Measurements from ENCODE around the gene PCDHB16. TPM values are rescaled to one million over a fixed set of nuclear protein-coding genes. Genes with fewer than 3 reads are reported as not detected.
"Not testable (repeated sequence)": the region's sequence is repeated elsewhere in the genome, so short reads cannot be mapped to it uniquely, and the experiment has no call there.

Gene PCDHB16
- 1.1 TPM for polyA plus RNA-seq
- long read RNA-seq, donor 1, full-length matches to known transcripts = 1 of 1 reads
- long read RNA-seq, donor 1, partial matches to known transcripts = 0 of 1 reads
- long read RNA-seq, donor 1, other reads (novel, unspliced or antisense) = 0 of 1 reads
- long read RNA-seq, donor 2, full-length matches to known transcripts = 3 of 3 reads
- long read RNA-seq, donor 2, partial matches to known transcripts = 0 of 3 reads
- long read RNA-seq, donor 2, other reads (novel, unspliced or antisense) = 0 of 3 reads
- long read RNA-seq, donor 3, full-length matches to known transcripts = 4 of 4 reads
- long read RNA-seq, donor 3, partial matches to known transcripts = 0 of 4 reads
- long read RNA-seq, donor 3, other reads (novel, unspliced or antisense) = 0 of 4 reads
- long read RNA-seq, donor 4 = 0 reads
- long read RNA-seq, donor 5, full-length matches to known transcripts = 4 of 4 reads
- long read RNA-seq, donor 5, partial matches to known transcripts = 0 of 4 reads
- long read RNA-seq, donor 5, other reads (novel, unspliced or antisense) = 0 of 4 reads
- long read RNA-seq, donor 6, full-length matches to known transcripts = 2 of 2 reads
- long read RNA-seq, donor 6, partial matches to known transcripts = 0 of 2 reads
- long read RNA-seq, donor 6, other reads (novel, unspliced or antisense) = 0 of 2 reads
- long read RNA-seq, donor 7, full-length matches to known transcripts = 2 of 2 reads
- long read RNA-seq, donor 7, partial matches to known transcripts = 0 of 2 reads
- long read RNA-seq, donor 7, other reads (novel, unspliced or antisense) = 0 of 2 reads
- long read RNA-seq, donor 8 = 0 reads
- long read RNA-seq, donor 9, full-length matches to known transcripts = 1 of 1 reads
- long read RNA-seq, donor 9, partial matches to known transcripts = 0 of 1 reads
- long read RNA-seq, donor 9, other reads (novel, unspliced or antisense) = 0 of 1 reads
- long read RNA-seq, donor 10, full-length matches to known transcripts = 1 of 1 reads
- long read RNA-seq, donor 10, partial matches to known transcripts = 0 of 1 reads
- long read RNA-seq, donor 10, other reads (novel, unspliced or antisense) = 0 of 1 reads
- long read RNA-seq, donor 11, full-length matches to known transcripts = 1 of 1 reads
- long read RNA-seq, donor 11, partial matches to known transcripts = 0 of 1 reads
- long read RNA-seq, donor 11, other reads (novel, unspliced or antisense) = 0 of 1 reads

GRCh38 chr5:141182248-141182647 lies at the start of gene PCDHB16:
TSS of gene PCDHB16 (plus strand) at chr5:141182387. CDS start at chr5:141182560, 173 bp downstream.
- no CpG with 5 or more reads among the region's 13 CpGs for WGBS (ENCODE audit: insufficient coverage, low lambda C conversion rate)
- Histone ChIP-seq H3K27ac (ENCODE audit: low read length) (no peak within 1 kb of the TSS), H3K9me3 (ENCODE audit: control insufficient read depth, low read depth, low read length) (peaks cover 13% of the 10 kb centered on the region), H3K36me3 (ENCODE audit: control insufficient read depth, insufficient read depth, low read length) (no peaks in the 10 kb centered on the region), H3K4me1 (ENCODE audit: control insufficient read depth, insufficient read depth, low read length) (no peaks in the 10 kb centered on the region), H3K4me3 (ENCODE audit: low read length) (no peak within 1 kb of the TSS), H3K27me3 (ENCODE audit: control insufficient read depth, insufficient read depth, low read length) (peaks cover 9% of the 10 kb centered on the region)
- no peak for DNase-seq

- peaks cover 18% of the 10 kb centered on the region for H3K9me3 ChIP-seq (ENCODE audit: control insufficient read depth, low read depth, low read length)
- H3K27me3 ChIP-seq (ENCODE audit: control insufficient read depth, insufficient read depth, low read length) = peaks cover 10% of the 10 kb centered on the region
- no peak for DNase-seq
- H3K36me3 ChIP-seq (ENCODE audit: control insufficient read depth, insufficient read depth, low read length) = no peaks in the 10 kb centered on the region
- H3K4me3 ChIP-seq (ENCODE audit: low read length) = peak within 1 kb of the TSS; percentile 13
- WGBS (ENCODE audit: insufficient coverage, low lambda C conversion rate) = 17% methylated on average over 2 of the region's 22 CpGs
- no peak within 1 kb of the TSS for H3K27ac ChIP-seq (ENCODE audit: low read length)
- no peaks in the 10 kb centered on the region for H3K4me1 ChIP-seq (ENCODE audit: control insufficient read depth, insufficient read depth, low read length)
Measured at GRCh38 chr5:141135030-141135717, 47.0 kb upstream of the PCDHB16 start, which contains the start of gene PCDHB5. TSS of gene PCDHB5 (plus strand) at chr5:141135206. CDS start at chr5:141135435, 229 bp downstream.

- H3K4me3 ChIP-seq (ENCODE audit: low read length) = no peak overlapping the region
- WGBS (ENCODE audit: insufficient coverage, low lambda C conversion rate) = 50% methylated on average over 2 of the region's 19 CpGs
- DNase-seq = no peak
- peaks cover 18% of the 10 kb centered on the region for H3K9me3 ChIP-seq (ENCODE audit: control insufficient read depth, low read depth, low read length)
- no peak overlapping the region for H3K27ac ChIP-seq (ENCODE audit: low read length)
- peaks cover 10% of the 10 kb centered on the region for H3K27me3 ChIP-seq (ENCODE audit: control insufficient read depth, insufficient read depth, low read length)
- H3K4me1 ChIP-seq (ENCODE audit: control insufficient read depth, insufficient read depth, low read length) = no peaks in the 10 kb centered on the region
- H3K36me3 ChIP-seq (ENCODE audit: control insufficient read depth, insufficient read depth, low read length) = no peaks in the 10 kb centered on the region
Measured at GRCh38 chr5:141135718-141136266, 46.4 kb upstream of the PCDHB16 start.

DNA sequence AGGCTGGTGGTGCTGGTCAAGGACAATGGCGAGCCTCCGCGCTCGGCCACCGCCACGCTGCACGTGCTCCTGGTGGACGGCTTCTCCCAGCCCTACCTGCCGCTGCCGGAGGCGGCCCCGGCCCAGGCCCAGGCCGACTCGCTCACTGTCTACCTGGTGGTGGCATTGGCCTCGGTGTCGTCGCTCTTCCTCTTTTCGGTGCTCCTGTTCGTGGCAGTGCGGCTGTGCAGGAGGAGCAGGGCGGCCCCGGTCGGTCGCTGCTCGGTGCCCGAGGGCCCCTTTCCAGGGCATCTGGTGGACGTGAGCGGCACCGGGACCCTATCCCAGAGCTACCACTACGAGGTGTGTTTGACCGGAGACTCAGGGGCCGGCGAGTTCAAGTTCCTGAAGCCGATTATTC lies 44.8 kb upstream of the PCDHB16 start:
- H3K27me3 ChIP-seq (ENCODE audit: control insufficient read depth, insufficient read depth, low read length); H3K27ac ChIP-seq (ENCODE audit: low read length); H3K4me3 ChIP-seq (ENCODE audit: low read length); H3K4me1 ChIP-seq (ENCODE audit: control insufficient read depth, insufficient read depth, low read length); H3K36me3 ChIP-seq (ENCODE audit: control insufficient read depth, insufficient read depth, low read length); DNase-seq: not testable (repeated sequence)
- H3K9me3 ChIP-seq (ENCODE audit: control insufficient read depth, low read depth, low read length) = peaks cover 18% of the 10 kb centered on the region
- WGBS (ENCODE audit: insufficient coverage, low lambda C conversion rate) = no CpG with 5 or more reads among the region's 34 CpGs

GRCh38 chr5:141149812-141150211 lies 32.4 kb upstream of the PCDHB16 start, which contains the start of gene PCDHB6:
TSS of gene PCDHB6 (plus strand) at chr5:141150057. CDS start at chr5:141150258, 201 bp downstream.
- no peak within 1 kb of the TSS for H3K27ac ChIP-seq (ENCODE audit: low read length)
- no peaks in the 10 kb centered on the region for H3K4me1 ChIP-seq (ENCODE audit: control insufficient read depth, insufficient read depth, low read length)
- no peaks in the 10 kb centered on the region for H3K36me3 ChIP-seq (ENCODE audit: control insufficient read depth, insufficient read depth, low read length)
- DNase-seq = no peak
- WGBS (ENCODE audit: insufficient coverage, low lambda C conversion rate) = no CpG with 5 or more reads among the region's 18 CpGs
- peaks cover 4% of the 10 kb centered on the region for H3K27me3 ChIP-seq (ENCODE audit: control insufficient read depth, insufficient read depth, low read length)
- peaks cover 12% of the 10 kb centered on the region for H3K9me3 ChIP-seq (ENCODE audit: control insufficient read depth, low read depth, low read length)
- no peak within 1 kb of the TSS for H3K4me3 ChIP-seq (ENCODE audit: low read length)

GRCh38 chr5:141150224-141150992 lies 31.8 kb upstream of the PCDHB16 start:
- no peak overlapping the region for H3K4me3 ChIP-seq (ENCODE audit: low read length)
- peaks cover 15% of the 10 kb centered on the region for H3K9me3 ChIP-seq (ENCODE audit: control insufficient read depth, low read depth, low read length)
- no CpG with 5 or more reads among the region's 33 CpGs for WGBS (ENCODE audit: insufficient coverage, low lambda C conversion rate)
- H3K4me1 ChIP-seq (ENCODE audit: control insufficient read depth, insufficient read depth, low read length) = no peaks in the 10 kb centered on the region
- DNase-seq = no peak
- peaks cover 4% of the 10 kb centered on the region for H3K27me3 ChIP-seq (ENCODE audit: control insufficient read depth, insufficient read depth, low read length)
- H3K36me3 ChIP-seq (ENCODE audit: control insufficient read depth, insufficient read depth, low read length) = no peaks in the 10 kb centered on the region
- H3K27ac ChIP-seq (ENCODE audit: low read length) = no peak overlapping the region

- no CpG with 5 or more reads among the region's 13 CpGs for WGBS (ENCODE audit: insufficient coverage, low lambda C conversion rate)
- Histone ChIP-seq H3K4me3 (ENCODE audit: low read length) (no peak overlapping the region), H3K27ac (ENCODE audit: low read length) (no peak overlapping the region), H3K27me3 (ENCODE audit: control insufficient read depth, insufficient read depth, low read length) (peaks cover 4% of the 10 kb centered on the region), H3K36me3 (ENCODE audit: control insufficient read depth, insufficient read depth, low read length) (no peaks in the 10 kb centered on the region), H3K9me3 (ENCODE audit: control insufficient read depth, low read depth, low read length) (peaks cover 17% of the 10 kb centered on the region), H3K4me1 (ENCODE audit: control insufficient read depth, insufficient read depth, low read length) (no peaks in the 10 kb centered on the region)
- no peak for DNase-seq
Measured at GRCh38 chr5:141150993-141151325, 31.2 kb upstream of the PCDHB16 start.

- H3K4me1 ChIP-seq (ENCODE audit: control insufficient read depth, insufficient read depth, low read length); H3K36me3 ChIP-seq (ENCODE audit: control insufficient read depth, insufficient read depth, low read length); H3K4me3 ChIP-seq (ENCODE audit: low read length); H3K27ac ChIP-seq (ENCODE audit: low read length); DNase-seq; H3K27me3 ChIP-seq (ENCODE audit: control insufficient read depth, insufficient read depth, low read length): not testable (repeated sequence)
- H3K9me3 ChIP-seq (ENCODE audit: control insufficient read depth, low read depth, low read length) = peaks cover 18% of the 10 kb centered on the region
- WGBS (ENCODE audit: insufficient coverage, low lambda C conversion rate) = no CpG with 5 or more reads among the region's 41 CpGs
Measured at GRCh38 chr5:141151632-141152031, 30.6 kb upstream of the PCDHB16 start.

- H3K36me3 ChIP-seq (ENCODE audit: control insufficient read depth, insufficient read depth, low read length); H3K27me3 ChIP-seq (ENCODE audit: control insufficient read depth, insufficient read depth, low read length); H3K4me3 ChIP-seq (ENCODE audit: low read length); H3K27ac ChIP-seq (ENCODE audit: low read length); DNase-seq; H3K4me1 ChIP-seq (ENCODE audit: control insufficient read depth, insufficient read depth, low read length): not testable (repeated sequence)
- peaks cover 18% of the 10 kb centered on the region for H3K9me3 ChIP-seq (ENCODE audit: control insufficient read depth, low read depth, low read length)
- no CpG with 5 or more reads among the region's 36 CpGs for WGBS (ENCODE audit: insufficient coverage, low lambda C conversion rate)
Measured at GRCh38 chr5:141152096-141152495, 30.1 kb upstream of the PCDHB16 start.

Data from large intestine (tissue), 12 donors.